ENCODE results near the gene TOMM7. TPM values are rescaled to one million over a fixed set of nuclear protein-coding genes. Genes with fewer than 3 reads are reported as not detected.

The TOMM7 gene
- total RNA-seq, 1 experiment from 2014 or later = 165 TPM

Other genes starting within 250 kb of the TOMM7 start
- 0.41 TPM in 1 of 2 replicates, not detected in the other for gene IL6, start 95.6 kb downstream of the TOMM7 start, total RNA-seq (2014; rRNA removed; shearing (Covaris generic))
- gene HYCC1, start 191.3 kb upstream of the TOMM7 start, total RNA-seq (2014; rRNA removed; shearing (Covaris generic)) = 72.9 and 82.6 TPM in 2 replicates